Ovary (tissue), 9 donors: ENCODE measurements around the gene CCDC148. TPM values are rescaled to one million over a fixed set of nuclear protein-coding genes. Genes with fewer than 3 reads are reported as not detected.

ENCODE experiments used
- DNase-seq, 5 donors: peaks; one replicate each; pipeline ENCODE4 v3.0.0-alpha.2; 2019 to 2020
- H3K27ac ChIP-seq, 2 donors: fragments of 200-600 bp; one replicate each; pipeline versions ENCODE4 v1.5.1 to v1.8.0; 2019 to 2022
- H3K27me3 ChIP-seq: fragments of 200-600 bp; one replicate; pipeline ENCODE4 v1.8.0; 2022
- H3K36me3 ChIP-seq: fragments of 200-600 bp; sonication (generic); one replicate; pipeline ENCODE4 v1.5.1; 2019
- H3K4me1 ChIP-seq: one replicate; pipeline ENCODE4 v1.8.1; 2013; ENCODE audit warnings: mild to moderate bottlenecking, moderate library complexity; ENCODE audit not compliant: insufficient read depth
- H3K4me3 ChIP-seq: fragments of 200-600 bp; sonication (generic); one replicate; pipeline ENCODE4 v1.5.1; 2017
- H3K9me3 ChIP-seq, 2 donors: fragments of 200-600 bp in 1 of 2; sonication (generic) in 1 of 2; one replicate each; pipeline versions ENCODE4 v1.5.1 to v1.8.1; 2013 to 2019; ENCODE audit warnings: mild to moderate bottlenecking in 1 of 2, moderate library complexity in 1 of 2
- CTCF ChIP-seq, 3 donors: fragments of 450-650 bp in 2 of 3; fragments of 200-600 bp in 1 of 3; IDR thresholded peaks; one replicate each; pipeline versions ENCODE4 v1.5.1 to v1.8.0; 2016 to 2022; ENCODE audit warnings: antibody characterized with exemption in 3 of 3, mild to moderate bottlenecking in 1 of 3
- EP300 ChIP-seq: sonication (generic); formaldehyde crosslinking; IDR thresholded peaks from one replicate; pipeline ENCODE4 v1.6.1; 2017; ENCODE audit warnings: antibody characterized with exemption
- POLR2A ChIP-seq: fragments of 450-650 bp; IDR thresholded peaks from one replicate; pipeline ENCODE4 v1.6.1; 2017; ENCODE audit warnings: antibody characterized with exemption, mild to moderate bottlenecking, moderate library complexity
- WGBS, 3 donors: extraction: QIAGEN DNeasy Blood & Tissue Kit in 1 of 3; methylation state at CpG; one replicate each; pipeline versions ENCODE4 v1.1.5 to v1.1.7; 2013 to 2017; 5-methylcytosine and 5-hydroxymethylcytosine counted together
- intact Hi-C, 4 donors: fragments of 100-400 bp; cut with DNase I; formaldehyde crosslinking; loops; one replicate each; pipeline versions ENCODE4 v1.11.0 to v1.15.1; 2022 to 2023
- polyA plus RNA-seq, 2 donors: library from polyadenylated mRNA; stranded (reverse); fragments of 200-250 nt in 1 of 2; fragments of 350-450 nt in 1 of 2; fragmentation: Illumina TruSeq in 1 of 2; extraction: RNeasy Lipid Tissue Mini Kit (QIAGEN cat#74804) in 1 of 2; gene quantifications; one replicate each; pipeline ENCODE4 v1.2.3, GENCODE V29; 2013 to 2014
- total RNA-seq, 7 donors: library from RNA; depleted of rRNA in 2 of 7; stranded (reverse); fragments of >200 nt in 2 of 7; fragmentation: NEBNext Ultra II Directional in 3 of 7; extraction: Animal tissue kit (Norgen Biotek cat#: 25700) in 3 of 7; gene quantifications; one replicate each; pipeline versions ENCODE4 v1.1.0 to v1.2.4, GENCODE V29; 2016 to 2023
- donor health status: DM: no; HTN: no; CAD: no; lungs with moderate emphysema.
- donor health status: DM: no; HTN: no; CAD: no.
- donor health status: Bipolar disorder and iron deficiency.
- donor health status: DM: yes; HTN: yes; CAD: no.
- donor health status: DM: no; HTN: no; CAD: no.
- donor health status: DM: yes; HTN: yes; CAD: no.

Gene CCDC148
- total and polyA plus RNA-seq, 9 donors: 0.80 to 6.6 (median 3.5) TPM

- no peak for TF ChIP-seq CTCF (IDR thresholded peaks at IDR 0.05)
- no peak for DNase-seq
- Histone ChIP-seq H3K36me3 (no peaks in the 10 kb centered on the region), H3K27ac (no peak overlapping the region), H3K9me3 (no peaks in the 10 kb centered on the region), H3K27me3 (no peaks in the 10 kb centered on the region), H3K4me1 (no peaks in the 10 kb centered on the region), H3K4me3 (no peak overlapping the region)
- intact Hi-C loops: no loop called here
- 57 to 58% (median 57%) methylated on average over 6 of the region's 6 CpGs for WGBS, 3 donors
Measured at GRCh38 chr2:158202161-158202815, 254.3 kb downstream of the CCDC148 start.

GRCh38 chr2:158199928-158200650 is 256.5 kb downstream of the CCDC148 start:
- WGBS, 3 donors: 90 to 94% (median 94%) methylated on average over 2 of the region's 2 CpGs
- no peak for DNase-seq
- no peaks in the 10 kb centered on the region for H3K27me3 ChIP-seq
- intact Hi-C loops: no loop called here
- no peaks in the 10 kb centered on the region for H3K4me1 ChIP-seq
- no peaks in the 10 kb centered on the region for H3K36me3 ChIP-seq
- no peak overlapping the region for H3K27ac ChIP-seq
- no peaks in the 10 kb centered on the region for H3K9me3 ChIP-seq
- TF ChIP-seq CTCF (IDR thresholded peaks at IDR 0.05) (no peak), POLR2A (no peak), EP300 (no peak)
- no peak overlapping the region for H3K4me3 ChIP-seq

GRCh38 chr2:158197940-158198339 is 258.6 kb downstream of the CCDC148 start:
- Histone ChIP-seq H3K27ac (no peak overlapping the region), H3K4me1 (no peaks in the 10 kb centered on the region), H3K9me3 (no peaks in the 10 kb centered on the region), H3K4me3 (no peak overlapping the region), H3K36me3 (no peaks in the 10 kb centered on the region), H3K27me3 (no peaks in the 10 kb centered on the region)
- TF ChIP-seq CTCF (IDR thresholded peaks at IDR 0.05): no peak
- no peak for TF ChIP-seq EP300
- TF ChIP-seq POLR2A: no peak
- intact Hi-C loops: no loop called here
- WGBS, 3 donors: 57 to 76% (median 65%) methylated on average over 1 of the region's 1 CpG
- DNase-seq: no peak

- Histone ChIP-seq H3K27ac (no peak overlapping the region), H3K27me3 (no peaks in the 10 kb centered on the region), H3K4me3 (no peak overlapping the region), H3K4me1 (no peaks in the 10 kb centered on the region), H3K9me3 (no peaks in the 10 kb centered on the region), H3K36me3 (no peaks in the 10 kb centered on the region)
- TF ChIP-seq POLR2A (no peak), EP300 (no peak), CTCF (IDR thresholded peaks at IDR 0.05) (no peak)
- intact Hi-C loops: no loop called here
- DNase-seq: no peak
- WGBS, 3 donors: 97 to 99% (median 97%) methylated on average over 2 of the region's 2 CpGs
Measured at GRCh38 chr2:158194229-158194628, 262.3 kb downstream of the CCDC148 start.
